HG03442 (cell line): ENCODE results near the gene GPR157.

Experiments used
- ATAC-seq: cut with Tn5 transposase; IDR thresholded peaks from one replicate; pipeline ENCODE4 v1.9.1; 2021; ENCODE audit warnings: mild to moderate bottlenecking, moderate library complexity; ENCODE audit not compliant: unreplicated experiment

GPR157 gene

DNA sequence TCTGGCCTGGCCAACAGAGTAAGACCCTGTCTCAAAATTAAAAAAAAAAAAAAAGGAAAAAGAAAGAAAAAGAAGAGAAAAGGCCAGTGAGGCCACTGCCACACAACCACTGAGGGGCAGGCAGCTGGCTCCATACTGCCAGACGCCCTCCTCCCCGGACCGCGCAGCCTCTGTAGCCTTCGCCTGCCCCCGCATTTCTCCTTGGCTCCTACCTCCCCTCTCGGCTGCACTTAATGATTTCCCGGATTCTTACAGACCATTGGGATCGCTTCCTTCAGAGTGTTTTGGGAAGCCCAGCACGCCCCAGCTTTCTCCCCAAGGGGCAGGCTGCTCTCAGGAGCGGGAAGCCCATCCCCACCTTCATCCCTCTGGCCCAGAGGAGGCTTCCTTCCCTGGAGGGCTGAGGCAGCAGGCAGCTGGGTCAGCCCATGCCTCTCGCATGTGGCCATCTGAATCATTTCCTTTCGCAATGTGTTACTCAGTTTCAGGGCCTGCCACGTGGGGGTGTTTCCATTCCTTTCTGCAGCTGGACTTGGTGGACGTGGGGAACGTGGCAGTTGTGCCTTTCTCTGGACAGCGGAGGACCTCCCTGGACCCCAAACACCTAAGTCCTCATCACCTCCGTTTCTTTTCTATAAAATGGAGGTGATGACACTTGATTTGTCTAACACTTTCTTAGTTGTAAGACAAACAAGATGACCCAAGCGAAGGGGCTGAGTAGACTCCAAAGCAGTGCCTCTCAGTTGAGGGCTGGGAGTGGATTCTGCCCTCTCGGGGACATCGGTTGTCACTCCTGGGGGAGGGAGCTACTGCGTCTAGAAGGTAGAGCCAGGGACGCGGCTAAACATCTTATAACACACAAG lies 61.7 kb downstream of the GPR157 start:
- ATAC-seq: no peak

DNA sequence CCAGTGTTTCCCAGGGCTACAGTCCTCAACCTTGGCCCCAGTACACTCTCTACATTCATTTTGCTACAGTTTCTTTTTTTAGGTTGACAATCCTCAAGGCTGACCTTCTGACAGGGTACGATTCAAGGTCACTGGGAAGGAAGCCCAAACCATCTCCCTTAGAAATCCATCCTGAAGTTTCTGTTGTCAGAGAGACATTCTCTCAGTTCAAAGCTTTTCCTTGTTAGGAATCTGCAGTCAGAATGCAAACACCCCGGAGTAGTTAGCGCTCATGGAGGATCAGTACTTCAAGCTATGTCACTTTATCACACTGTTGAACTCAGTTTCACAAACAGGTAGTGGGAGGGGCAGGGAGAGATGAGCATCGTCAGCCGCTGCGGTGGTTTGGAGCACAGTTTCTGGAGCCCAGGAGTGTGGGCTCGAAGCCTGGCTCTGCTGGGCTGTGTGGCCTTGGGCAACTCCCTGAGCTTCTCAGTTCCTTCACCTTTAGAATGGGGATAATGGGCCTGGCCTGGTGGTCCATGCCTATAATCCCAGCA lies 63.6 kb downstream of the GPR157 start:
- ATAC-seq: no peak

- no peak for ATAC-seq
These were observed 66.1 kb downstream of the GPR157 start for GRCh38 chr1:9062846-9063245.

GRCh38 chr1:9062021-9062471 lies 66.9 kb downstream of the GPR157 start:
- no peak for ATAC-seq

DNA sequence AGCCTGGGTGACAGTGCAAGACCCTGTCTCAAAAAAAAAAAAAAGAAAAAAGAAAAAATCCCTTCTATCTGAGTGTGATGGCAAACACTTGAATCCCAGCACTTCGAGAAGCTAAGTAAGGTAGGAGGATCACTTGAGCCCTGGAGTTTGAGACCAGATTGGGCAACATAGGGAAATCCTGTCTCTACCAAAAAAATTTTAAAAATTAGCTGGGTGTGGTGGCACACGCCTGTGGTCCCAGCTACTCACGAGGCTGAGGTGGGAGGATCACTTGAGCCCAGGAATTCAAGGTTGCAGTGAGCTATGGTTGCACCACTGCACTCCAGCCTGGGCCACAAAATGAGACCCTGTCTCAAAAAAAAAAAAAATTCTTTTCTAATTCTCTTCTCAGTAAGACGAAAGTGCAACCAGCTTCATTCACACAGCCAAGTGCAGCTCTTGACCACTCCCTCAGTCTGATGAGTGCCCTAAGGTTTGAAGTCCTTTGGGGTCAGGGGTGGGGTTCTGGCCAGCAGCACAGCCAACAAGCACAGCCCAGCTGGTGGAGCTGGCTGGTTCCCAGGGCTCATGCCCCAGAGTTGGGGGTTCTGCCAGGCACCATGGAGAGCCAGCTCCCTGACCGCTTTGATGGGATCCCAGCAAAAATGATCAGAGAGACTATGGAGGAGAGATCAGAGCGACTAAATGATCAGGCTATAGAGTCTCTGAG lies 67.5 kb downstream of the GPR157 start:
- no peak for ATAC-seq

DNA sequence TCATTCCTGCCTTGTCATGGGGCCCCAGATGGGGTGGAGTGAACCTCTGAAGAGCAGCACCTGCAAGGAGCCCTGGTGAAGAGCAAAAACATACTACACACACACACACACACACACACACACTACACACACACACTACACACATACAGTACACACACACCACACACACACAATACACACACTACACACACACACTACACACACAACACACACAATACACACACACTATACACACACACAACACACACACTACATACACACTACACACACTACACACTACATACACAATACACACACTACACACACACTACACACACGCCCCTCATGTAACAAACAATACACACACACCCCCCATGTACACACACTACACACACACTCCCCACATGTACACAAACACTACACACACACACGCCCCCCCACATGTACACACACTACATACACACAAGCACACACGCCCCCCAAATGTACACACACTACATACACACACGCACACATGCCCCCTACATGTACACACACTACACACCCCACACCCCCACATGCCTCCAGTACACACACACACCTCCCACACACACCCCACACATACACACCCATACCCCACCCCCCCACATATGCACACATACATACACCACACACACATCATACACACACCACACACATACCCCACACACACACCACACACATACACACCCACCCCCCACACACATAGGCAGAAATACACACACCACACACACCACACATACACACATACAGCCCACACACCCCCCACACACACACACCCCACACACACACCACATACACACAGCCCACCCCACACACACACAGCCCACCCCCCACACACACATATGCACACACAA lies 68.8 kb downstream of the GPR157 start:
- ATAC-seq: no peak

DNA sequence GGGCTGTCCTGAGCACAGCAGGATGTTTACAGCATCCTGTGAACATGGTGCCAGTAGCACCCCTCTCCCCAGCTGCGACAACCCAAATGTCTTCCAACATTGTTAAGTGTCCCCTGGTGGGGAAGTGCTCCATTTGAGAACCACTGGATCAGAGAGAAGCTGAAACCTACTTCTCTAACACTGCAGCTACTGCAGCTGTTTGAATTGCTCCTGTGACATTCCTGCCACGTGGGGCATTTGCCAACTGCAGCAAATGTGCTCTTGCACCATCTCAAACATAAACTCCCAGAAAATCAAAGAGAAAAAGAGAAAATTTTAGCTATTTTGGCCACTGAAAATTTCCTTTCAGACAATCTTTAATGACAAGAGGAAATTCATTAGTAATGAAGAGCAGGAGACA lies 70.4 kb downstream of the GPR157 start:
- no peak for ATAC-seq

GRCh38 chr1:9057851-9058250 lies 71.1 kb downstream of the GPR157 start:
- no peak for ATAC-seq

- ATAC-seq: no peak
These were observed 76.4 kb downstream of the GPR157 start for GRCh38 chr1:9052272-9053049.

- no peak for ATAC-seq
These were observed 77.5 kb downstream of the GPR157 start for GRCh38 chr1:9051379-9051778.

DNA sequence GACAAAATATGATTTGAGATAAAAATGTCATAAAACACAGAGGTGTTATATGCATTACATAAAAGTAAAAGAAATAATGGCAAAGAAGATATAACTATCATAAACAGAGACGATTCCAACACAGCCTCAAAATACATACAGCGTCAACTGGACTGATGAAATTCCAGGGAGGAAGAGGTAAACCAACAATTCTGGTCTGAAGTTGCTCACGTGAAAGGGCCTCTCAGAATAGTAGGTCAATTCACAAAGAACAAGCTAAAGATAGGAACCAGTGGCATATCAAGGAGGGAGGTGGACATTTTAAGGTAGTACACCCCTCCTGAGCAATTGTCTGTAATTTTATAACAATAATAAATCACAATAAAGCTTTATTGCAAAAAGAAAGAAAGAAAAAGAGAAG lies 78.1 kb downstream of the GPR157 start:
- no peak for ATAC-seq
